ENCODE data around the gene FRMPD2. TPM values are rescaled to one million over a fixed set of nuclear protein-coding genes. Genes with fewer than 3 reads are reported as not detected.
"Not testable (repeated sequence)": the region's sequence is repeated elsewhere in the genome, so short reads cannot be mapped to it uniquely, and the experiment has no call there.

The FRMPD2 gene
- total RNA-seq, 1 donor from 2014 or later = not detected

- DNase-seq (ENCODE audit: low spot score) = no peak
- intact Hi-C loops (cut with DNase I) = no loop called here
Measured at GRCh38 chr10:48238826-48239520, 35.5 kb downstream of the FRMPD2 start.

GRCh38 chr10:48237259-48238250 is 36.9 kb downstream of the FRMPD2 start:
- no peak for DNase-seq (ENCODE audit: low spot score)
- intact Hi-C loops (cut with DNase I) = no loop called here

GRCh38 chr10:48236199-48236621 is 38.3 kb downstream of the FRMPD2 start:
- intact Hi-C loops (cut with DNase I) = no loop called here
- DNase-seq (ENCODE audit: low spot score) = no peak

DNA sequence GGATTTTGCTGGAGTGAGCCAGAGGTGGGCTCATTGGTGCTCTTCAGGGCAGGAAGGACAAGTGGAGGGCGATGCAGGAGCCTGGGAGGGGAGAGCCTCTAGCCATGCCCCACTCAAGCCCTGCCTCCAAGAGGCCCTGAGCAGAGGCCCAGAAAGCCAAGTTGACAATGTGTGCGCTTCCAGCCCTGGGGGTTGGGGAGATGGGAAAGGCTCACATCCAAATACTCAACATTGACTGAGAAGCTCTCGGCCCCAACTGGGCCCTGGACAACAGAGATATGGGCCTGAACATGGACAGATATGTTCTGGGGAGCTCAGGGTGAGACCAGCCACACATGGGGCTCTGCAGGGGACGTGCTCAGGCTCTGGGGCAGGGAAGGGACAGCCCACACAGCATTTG is 39.0 kb downstream of the FRMPD2 start:
- no peak for DNase-seq (ENCODE audit: low spot score)
- intact Hi-C loops (cut with DNase I) = no loop called here

DNA sequence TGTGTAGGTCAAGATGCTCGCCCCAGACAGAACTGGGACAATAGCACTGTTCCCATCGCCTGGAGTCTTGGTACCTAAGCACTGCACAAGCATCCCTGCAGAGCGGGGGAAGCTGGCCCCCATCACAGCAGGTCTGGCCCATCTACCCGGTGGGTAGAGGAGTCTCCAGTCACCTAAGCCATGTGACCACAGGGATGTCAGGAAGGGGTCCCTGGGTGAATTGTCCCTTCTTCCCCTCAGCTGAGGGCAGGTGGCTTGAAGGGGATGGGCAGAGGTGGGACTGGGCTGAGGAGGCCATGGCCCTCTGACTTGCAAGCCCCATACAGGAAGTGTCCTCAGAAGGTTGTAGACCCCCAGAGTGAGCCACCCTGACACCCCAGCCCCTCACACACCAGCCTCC is 39.7 kb downstream of the FRMPD2 start:
- intact Hi-C loops (cut with DNase I) = no loop called here
- no peak for DNase-seq (ENCODE audit: low spot score)

GRCh38 chr10:48234295-48234694 is 40.2 kb downstream of the FRMPD2 start:
- intact Hi-C loops (cut with DNase I) = no loop called here
- no peak for DNase-seq (ENCODE audit: low spot score)

DNA sequence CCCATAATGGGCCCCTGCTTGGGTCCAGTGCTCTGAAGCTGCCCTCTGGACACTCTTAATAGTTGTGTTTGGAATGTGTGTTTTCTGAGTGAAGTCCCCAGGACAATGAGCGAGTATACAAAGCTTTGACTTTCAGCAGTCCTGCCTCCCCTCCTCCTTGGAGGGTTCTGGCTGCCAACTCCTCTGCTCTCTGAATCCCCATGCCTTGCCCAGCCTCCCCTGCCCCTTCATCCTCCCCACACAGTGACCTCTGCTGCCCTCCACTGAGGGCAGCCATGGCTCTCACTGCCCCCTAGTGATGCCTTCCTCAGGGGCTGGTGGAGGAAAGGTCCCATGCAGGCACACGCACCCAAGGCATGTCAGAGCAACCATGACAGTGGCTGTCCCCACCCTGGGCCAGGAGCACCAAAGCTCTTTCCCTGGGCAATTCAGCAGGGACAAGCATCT is 40.9 kb downstream of the FRMPD2 start:
- DNase-seq (ENCODE audit: low spot score) = no peak
- intact Hi-C loops (cut with DNase I) = no loop called here

- DNase-seq (ENCODE audit: low spot score) = no peak
- intact Hi-C loops (cut with DNase I) = no loop called here
Measured at GRCh38 chr10:48232717-48233447, 41.6 kb downstream of the FRMPD2 start.

- DNase-seq (ENCODE audit: low spot score) = no peak
- intact Hi-C loops (cut with DNase I) = no loop called here
Measured at GRCh38 chr10:48231699-48232315, 42.7 kb downstream of the FRMPD2 start.

DNA sequence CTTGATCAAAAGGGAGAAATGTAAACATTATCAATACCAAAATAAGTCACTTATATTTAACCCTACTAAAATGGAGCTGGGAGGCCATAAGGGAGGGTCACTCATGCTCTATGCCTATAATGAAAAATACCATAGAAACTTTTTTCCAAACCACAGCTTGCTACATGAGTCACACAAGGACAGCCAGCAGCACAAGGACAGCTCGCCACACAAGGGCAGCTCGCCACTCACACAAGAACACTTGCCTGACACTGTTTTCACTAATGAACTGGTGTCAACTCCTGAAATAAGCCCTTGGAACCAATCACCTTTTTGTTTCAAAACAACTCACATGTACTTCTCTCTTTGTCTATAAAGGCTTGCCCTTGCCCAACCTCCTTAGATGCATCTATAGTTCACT is 43.3 kb downstream of the FRMPD2 start:
- no peak for DNase-seq (ENCODE audit: low spot score)
- intact Hi-C loops (cut with DNase I) = no loop called here

GRCh38 chr10:48227213-48227612 is 47.3 kb downstream of the FRMPD2 start:
- DNase-seq (ENCODE audit: low spot score) = no peak
- intact Hi-C loops (cut with DNase I) = no loop called here

DNA sequence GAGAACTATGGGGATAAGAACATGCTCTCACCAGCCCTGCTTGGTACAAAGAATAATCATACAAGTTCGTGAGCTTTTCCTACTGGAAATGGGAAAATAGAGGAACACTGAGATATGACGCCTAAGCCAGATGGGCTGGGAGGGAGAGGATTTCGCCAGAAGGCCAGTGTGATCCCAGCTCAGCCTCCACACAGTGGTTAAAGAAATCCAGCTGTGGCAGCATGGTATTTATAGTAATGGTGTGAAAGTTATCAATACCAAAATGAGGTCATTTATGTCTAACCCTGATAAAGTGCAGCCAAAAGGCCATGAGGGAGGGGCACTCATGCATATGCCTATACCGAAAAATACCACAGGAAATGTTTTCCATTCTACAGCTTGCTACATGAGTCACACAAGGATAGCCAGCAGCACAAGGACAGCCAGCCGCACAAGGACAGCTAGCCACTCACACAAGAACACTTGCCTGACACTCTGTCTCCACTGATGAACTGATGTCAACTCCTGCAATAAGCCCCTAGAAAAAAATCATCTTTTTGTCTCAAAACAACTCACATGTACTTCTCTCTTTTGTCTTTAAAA is 49.4 kb downstream of the FRMPD2 start:
- DNase-seq (ENCODE audit: low spot score) = no peak
- intact Hi-C loops (cut with DNase I) = no loop called here

GRCh38 chr10:48224296-48224695 is 50.2 kb downstream of the FRMPD2 start:
- intact Hi-C loops (cut with DNase I) = no loop called here
- no peak for DNase-seq (ENCODE audit: low spot score)

GRCh38 chr10:48221814-48222213 is 52.7 kb downstream of the FRMPD2 start:
- intact Hi-C loops (cut with DNase I) = no loop called here
- DNase-seq (ENCODE audit: low spot score) = no peak

- intact Hi-C loops (cut with DNase I); DNase-seq (ENCODE audit: low spot score): not testable (repeated sequence)
Measured at GRCh38 chr10:48221031-48221430, 53.5 kb downstream of the FRMPD2 start.

DNA sequence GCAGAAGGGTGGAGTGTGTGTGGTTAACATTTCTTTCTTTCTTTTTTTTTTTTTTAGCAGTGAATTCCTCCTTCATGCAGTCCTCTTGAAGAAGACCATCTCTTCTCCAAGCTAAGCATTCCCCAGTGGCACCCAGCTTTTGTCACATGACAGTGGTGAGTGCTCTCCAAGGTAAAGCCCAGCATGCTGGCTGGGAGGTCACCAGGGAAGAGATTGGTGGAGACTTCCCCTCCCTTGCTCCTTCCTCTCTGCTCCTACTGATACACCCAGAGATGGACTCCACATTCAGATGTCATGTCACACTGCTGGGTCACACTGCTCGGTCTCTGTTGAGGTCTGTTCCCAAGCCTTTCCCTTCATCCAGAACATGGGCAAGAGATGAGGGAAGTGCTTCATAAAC is 55.3 kb downstream of the FRMPD2 start:
- no peak for DNase-seq (ENCODE audit: low spot score)
- intact Hi-C loops (cut with DNase I) = loop anchor here (5.0 kb wide), 1 partner anchor 68 kb away; no protein-coding TSS in a partner anchor

DNA sequence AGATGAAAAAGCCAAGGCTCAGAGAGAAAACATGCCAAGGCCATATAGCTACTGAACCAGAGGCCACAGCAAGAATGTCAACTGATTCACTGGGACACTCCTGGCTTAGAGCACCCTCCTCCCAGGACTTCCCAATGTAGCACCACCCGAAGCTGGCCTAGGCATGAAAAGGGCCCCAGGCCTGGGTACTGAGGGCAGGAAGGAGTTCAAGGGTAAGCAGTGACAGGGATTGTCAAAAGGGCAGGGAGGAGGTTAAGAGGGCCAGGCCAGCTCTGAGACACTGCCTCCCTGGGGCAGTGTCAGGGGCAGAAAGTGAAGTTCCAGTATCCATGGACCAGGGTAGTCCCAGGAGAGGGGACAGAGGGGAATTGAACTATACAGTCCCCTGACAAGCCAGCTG is 57.8 kb downstream of the FRMPD2 start:
- no peak for DNase-seq (ENCODE audit: low spot score)
- intact Hi-C loops (cut with DNase I) = loop anchor here (5.0 kb wide), 1 partner anchor 71 kb away; no protein-coding TSS in a partner anchor

DNA sequence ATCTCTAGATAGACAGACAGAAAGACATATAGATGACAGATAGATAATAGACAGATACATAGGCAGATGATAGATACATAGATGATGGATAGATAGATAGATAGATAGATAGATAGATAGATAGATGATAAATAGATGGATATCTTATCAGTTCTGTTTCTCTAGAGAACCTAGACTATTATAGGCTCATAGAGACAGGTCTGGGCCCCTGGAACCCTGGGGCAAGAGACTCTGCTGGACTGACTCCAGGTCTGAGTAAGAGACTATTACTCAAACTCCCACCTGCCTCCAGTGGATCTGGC is 58.3 kb downstream of the FRMPD2 start:
- no peak for DNase-seq (ENCODE audit: low spot score)

More for the DNA sequence above, 58.3 kb downstream of the FRMPD2 start:
- intact Hi-C loops (cut with DNase I) = loop anchor here (5.0 kb wide), 1 partner anchor 71 kb away; no protein-coding TSS in a partner anchor

Data from cardiac septum (tissue), 1 donor.